Tibial artery (tissue), 4 donors: Measurements from ENCODE around the gene BRIP1.

Experiments used
- DNase-seq, 2 donors: peaks; one replicate each; pipeline ENCODE4 v3.0.0-alpha.2; 2019
- H3K27ac ChIP-seq, 2 donors: fragments of 200-600 bp; sonication (generic) in 1 of 2; 1 replicate in 1 of 2; 2 replicates in 1 of 2; pipeline ENCODE4 v1.5.1; 2018 to 2019; ENCODE audit warnings: mild to moderate bottlenecking in 1 of 2
- H3K27me3 ChIP-seq, 2 donors: fragments of 200-600 bp; sonication (generic) in 1 of 2; one replicate each; pipeline versions ENCODE4 v1.5.1 to v1.6.0; 2016 to 2019
- H3K36me3 ChIP-seq, 3 donors: fragments of 200-600 bp; sonication (generic) in 2 of 3; one replicate each; pipeline ENCODE4 v1.5.1; 2016 to 2019; ENCODE audit warnings: mild to moderate bottlenecking in 2 of 3
- H3K4me1 ChIP-seq, 4 donors: fragments of 200-600 bp; sonication (generic) in 2 of 4; 1 replicate in 3 of 4; 2 replicates in 1 of 4; pipeline ENCODE4 v1.5.1; 2016 to 2019
- H3K4me3 ChIP-seq, 2 donors: fragments of 200-600 bp; sonication (generic) in 1 of 2; 1 replicate in 1 of 2; 2 replicates in 1 of 2; pipeline ENCODE4 v1.5.1; 2018 to 2019; ENCODE audit warnings: mild to moderate bottlenecking in 2 of 2
- H3K9me3 ChIP-seq, 3 donors: fragments of 200-600 bp; sonication (generic) in 1 of 3; one replicate each; pipeline ENCODE4 v1.5.1; 2016 to 2019
- CTCF ChIP-seq, 2 experiments: fragments of 200-600 bp in 1 of 2; fragments of 450-650 bp in 1 of 2; IDR thresholded peaks; one replicate each; pipeline ENCODE4 v1.5.1; 2017 to 2019; ENCODE audit warnings: antibody characterized with exemption in 2 of 2, mild to moderate bottlenecking in 1 of 2, moderate library complexity in 1 of 2
- intact Hi-C: fragments of 100-400 bp; cut with DNase I; formaldehyde crosslinking; loops from one replicate; pipeline ENCODE4 v1.15.0; 2023; ENCODE audit warnings: low total_unique reads

BRIP1 gene

GRCh38 chr17:61746248-61746985, 116.9 kb downstream of the BRIP1 start:
- TF ChIP-seq CTCF (IDR thresholded peaks at IDR 0.05): no peak
- H3K4me3 ChIP-seq: no peak overlapping the region
- DNase-seq: no peak
- intact Hi-C loops: no loop called here
- no peaks in the 10 kb centered on the region for H3K27me3 ChIP-seq
- H3K36me3 ChIP-seq: no peaks in the 10 kb centered on the region
- peaks cover 0 to 6% (median 0%) of the 10 kb centered on the region in 3 donors for H3K9me3 ChIP-seq
- H3K4me1 ChIP-seq: no peaks in the 10 kb centered on the region
- no peak overlapping the region for H3K27ac ChIP-seq

GRCh38 chr17:61744804-61745203, 118.5 kb downstream of the BRIP1 start:
- Histone ChIP-seq H3K36me3 (no peaks in the 10 kb centered on the region), H3K9me3 (peaks cover 0 to 6% (median 0%) of the 10 kb centered on the region in 3 donors), H3K4me3 (no peak overlapping the region), H3K27ac (no peak overlapping the region), H3K4me1 (no peaks in the 10 kb centered on the region), H3K27me3 (no peaks in the 10 kb centered on the region)
- intact Hi-C loops: no loop called here
- no peak for TF ChIP-seq CTCF (IDR thresholded peaks at IDR 0.05)
- no peak for DNase-seq

- Histone ChIP-seq H3K27ac (no peak overlapping the region), H3K4me3 (no peak overlapping the region), H3K9me3 (peaks cover 0 to 6% (median 0%) of the 10 kb centered on the region in 3 donors), H3K27me3 (no peaks in the 10 kb centered on the region), H3K36me3 (no peaks in the 10 kb centered on the region), H3K4me1 (no peaks in the 10 kb centered on the region)
- intact Hi-C loops: no loop called here
- DNase-seq: no peak
- TF ChIP-seq CTCF (IDR thresholded peaks at IDR 0.05): no peak
Observed at GRCh38 chr17:61744252-61744651, 119.1 kb downstream of the BRIP1 start.

- DNase-seq: no peak
- intact Hi-C loops: no loop called here
- TF ChIP-seq CTCF (IDR thresholded peaks at IDR 0.05): no peak
Observed at GRCh38 chr17:61743766-61744165, 119.6 kb downstream of the BRIP1 start.

GRCh38 chr17:61739002-61739401, 124.3 kb downstream of the BRIP1 start:
- no peak for TF ChIP-seq CTCF (IDR thresholded peaks at IDR 0.05)
- H3K4me1 ChIP-seq: no peaks in the 10 kb centered on the region
- intact Hi-C loops: no loop called here
- H3K27me3 ChIP-seq: no peaks in the 10 kb centered on the region
- DNase-seq: no peak
- peaks cover 0 to 6% (median 0%) of the 10 kb centered on the region in 3 donors for H3K9me3 ChIP-seq
- no peak overlapping the region for H3K27ac ChIP-seq
- no peak overlapping the region for H3K4me3 ChIP-seq
- no peaks in the 10 kb centered on the region for H3K36me3 ChIP-seq

More at GRCh38 chr17:61743766-61744165, 119.6 kb downstream of the BRIP1 start:
- Histone ChIP-seq H3K27me3 (no peaks in the 10 kb centered on the region), H3K27ac (no peak overlapping the region), H3K4me1 (no peaks in the 10 kb centered on the region), H3K36me3 (no peaks in the 10 kb centered on the region), H3K4me3 (no peak overlapping the region), H3K9me3 (peaks cover 0 to 6% (median 0%) of the 10 kb centered on the region in 3 donors)
